ENCODE data around the gene ZDHHC13. TPM values are rescaled to one million over a fixed set of nuclear protein-coding genes. Genes with fewer than 3 reads are reported as not detected.

Gene ZDHHC13
- total and polyA plus RNA-seq, 2 donors (not counting 1 experiment from before 2014, with no cell fraction given): 8.8 to 21.7 TPM

- Histone ChIP-seq H3K9me3 (ENCODE audit: control extremely low read depth in 1 of 3, control insufficient read depth in 2 of 3, insufficient read depth in 1 of 3, low read length in 2 of 3) (no peaks in the 10 kb centered on the region), H3K36me3 (replicated peaks in 1 of 2; ENCODE audit: control extremely low read depth in 1 of 2, control insufficient read depth in 1 of 2, extremely low read depth in 1 of 2, insufficient read depth in 2 of 2, low read length in 1 of 2) (peaks cover 0 to 20% of the 10 kb centered on the region in 2 experiments), H4K20me1 (ENCODE audit: control insufficient read depth, insufficient read depth, low read length, poor library complexity, severe bottlenecking) (no peaks in the 10 kb centered on the region), H3K4me2 (replicated peaks; ENCODE audit: low read depth, low read length, poor library complexity, severe bottlenecking) (no peak overlapping the region), H3K9ac (ENCODE audit: low read length) (no peak overlapping the region), H3K4me3 (ENCODE audit: control extremely low read depth in 1 of 5, extremely low read depth in 1 of 5, insufficient read depth in 1 of 5, low read depth in 2 of 5, low read length in 4 of 5) (no peak overlapping the region), H3K79me2 (ENCODE audit: control insufficient read depth, insufficient read depth, low read length) (no peaks in the 10 kb centered on the region), H2AFZ (ENCODE audit: insufficient read depth, low read depth, low read length, poor library complexity, severe bottlenecking) (no peak overlapping the region), H3K27me3 (replicated peaks in 1 of 4; ENCODE audit: control extremely low read depth in 1 of 4, control insufficient read depth in 3 of 4, insufficient read depth in 4 of 4, low read length in 3 of 4) (no peaks in the 10 kb centered on the region), H3K27ac (ENCODE audit: low read length in 2 of 2) (no peak overlapping the region), H3K4me1 (ENCODE audit: control insufficient read depth in 2 of 2, insufficient read depth in 2 of 2, low read length in 2 of 2) (no peaks in the 10 kb centered on the region)
- POLR2A ChIA-PET: no interaction called here
- Mint-ChIP-seq H3K27ac (no peak overlapping the region), H3K4me1 (no peaks in the 10 kb centered on the region), H3K9me3 (ENCODE audit: insufficient read depth) (no peaks in the 10 kb centered on the region), H3K4me3 (no peak overlapping the region), H3K27me3 (no peaks in the 10 kb centered on the region)
- CTCF ChIA-PET: no interaction called here
- intact Hi-C loops (cut with micrococcal nuclease): no loop called here
- DNase-seq (no peak), ATAC-seq (ENCODE audit: low read depth) (no peak)
- WGBS (ENCODE audit: insufficient coverage): 67% methylated on average over 3 of the region's 3 CpGs
- no peak for TF ChIP-seq EZH2 (IDR thresholded peaks at IDR 0.05; ENCODE audit: borderline replicate concordance, insufficient read depth, low read depth, low read length, poor library complexity, severe bottlenecking)
- TF ChIP-seq, protein P1, sequence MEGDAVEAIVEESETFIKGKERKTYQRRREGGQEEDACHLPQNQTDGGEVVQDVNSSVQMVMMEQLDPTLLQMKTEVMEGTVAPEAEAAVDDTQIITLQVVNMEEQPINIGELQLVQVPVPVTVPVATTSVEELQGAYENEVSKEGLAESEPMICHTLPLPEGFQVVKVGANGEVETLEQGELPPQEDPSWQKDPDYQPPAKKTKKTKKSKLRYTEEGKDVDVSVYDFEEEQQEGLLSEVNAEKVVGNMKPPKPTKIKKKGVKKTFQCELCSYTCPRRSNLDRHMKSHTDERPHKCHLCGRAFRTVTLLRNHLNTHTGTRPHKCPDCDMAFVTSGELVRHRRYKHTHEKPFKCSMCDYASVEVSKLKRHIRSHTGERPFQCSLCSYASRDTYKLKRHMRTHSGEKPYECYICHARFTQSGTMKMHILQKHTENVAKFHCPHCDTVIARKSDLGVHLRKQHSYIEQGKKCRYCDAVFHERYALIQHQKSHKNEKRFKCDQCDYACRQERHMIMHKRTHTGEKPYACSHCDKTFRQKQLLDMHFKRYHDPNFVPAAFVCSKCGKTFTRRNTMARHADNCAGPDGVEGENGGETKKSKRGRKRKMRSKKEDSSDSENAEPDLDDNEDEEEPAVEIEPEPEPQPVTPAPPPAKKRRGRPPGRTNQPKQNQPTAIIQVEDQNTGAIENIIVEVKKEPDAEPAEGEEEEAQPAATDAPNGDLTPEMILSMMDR (IDR thresholded peaks at IDR 0.05): no peak
Measured at GRCh38 chr11:19145319-19145718, 28.4 kb downstream of the ZDHHC13 start.

DNA sequence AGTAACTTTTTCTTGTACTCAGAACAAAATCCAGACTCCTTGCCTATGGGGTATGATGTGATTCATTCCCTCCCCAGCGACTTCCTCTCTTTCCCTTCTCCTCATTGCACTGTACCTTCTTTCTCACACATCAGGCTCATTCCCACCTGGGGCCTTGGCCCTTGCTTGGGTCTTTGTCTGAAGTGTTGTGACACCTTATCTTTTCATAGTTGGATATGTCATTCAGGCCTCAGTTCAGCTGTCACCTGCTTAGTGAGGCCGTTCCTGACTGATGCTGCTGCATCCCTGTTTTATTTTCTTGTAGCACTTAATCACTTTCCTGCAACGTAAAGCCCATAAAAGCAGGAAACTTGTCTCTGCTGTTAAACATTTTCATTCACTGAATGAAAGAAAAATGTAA is 39.9 kb downstream of the ZDHHC13 start:
- no peaks in the 10 kb centered on the region for H3K27me3 ChIP-seq (replicated peaks in 1 of 4; ENCODE audit: control extremely low read depth in 1 of 4, control insufficient read depth in 3 of 4, insufficient read depth in 4 of 4, low read length in 3 of 4)
- H3K27ac ChIP-seq (ENCODE audit: low read length in 2 of 2): no peak overlapping the region
- TF ChIP-seq, protein P1 (IDR thresholded peaks at IDR 0.05): no peak
- TF ChIP-seq EZH2 (IDR thresholded peaks at IDR 0.05; ENCODE audit: borderline replicate concordance, insufficient read depth, low read depth, low read length, poor library complexity, severe bottlenecking): no peak
- ChIA-PET POLR2A (no interaction called here), CTCF (no interaction called here)
- ATAC-seq (ENCODE audit: low read depth) (no peak), DNase-seq (no peak)
- H3K36me3 ChIP-seq (replicated peaks in 1 of 2; ENCODE audit: control extremely low read depth in 1 of 2, control insufficient read depth in 1 of 2, extremely low read depth in 1 of 2, insufficient read depth in 2 of 2, low read length in 1 of 2): peaks cover 8 to 34% of the 10 kb centered on the region in 2 experiments
- no peaks in the 10 kb centered on the region for H3K4me1 Mint-ChIP-seq
- H3K4me3 ChIP-seq (ENCODE audit: control extremely low read depth in 1 of 5, extremely low read depth in 1 of 5, insufficient read depth in 1 of 5, low read depth in 2 of 5, low read length in 4 of 5): no peak overlapping the region
- no peak overlapping the region for H2AFZ ChIP-seq (ENCODE audit: insufficient read depth, low read depth, low read length, poor library complexity, severe bottlenecking)
- no peak overlapping the region for H3K27ac Mint-ChIP-seq
- no peak overlapping the region for H3K4me3 Mint-ChIP-seq
- no peaks in the 10 kb centered on the region for H4K20me1 ChIP-seq (ENCODE audit: control insufficient read depth, insufficient read depth, low read length, poor library complexity, severe bottlenecking)
- H3K27me3 Mint-ChIP-seq: no peaks in the 10 kb centered on the region
- no CpG with 5 or more reads among the region's 3 CpGs for WGBS (ENCODE audit: insufficient coverage)
- no peaks in the 10 kb centered on the region for H3K9me3 Mint-ChIP-seq (ENCODE audit: insufficient read depth)
- H3K4me2 ChIP-seq (replicated peaks; ENCODE audit: low read depth, low read length, poor library complexity, severe bottlenecking): no peak overlapping the region
- H3K9me3 ChIP-seq (ENCODE audit: control extremely low read depth in 1 of 3, control insufficient read depth in 2 of 3, insufficient read depth in 1 of 3, low read length in 2 of 3): no peaks in the 10 kb centered on the region
- no peaks in the 10 kb centered on the region for H3K79me2 ChIP-seq (ENCODE audit: control insufficient read depth, insufficient read depth, low read length)
- no peak overlapping the region for H3K9ac ChIP-seq (ENCODE audit: low read length)
- intact Hi-C loops (cut with micrococcal nuclease): no loop called here
- H3K4me1 ChIP-seq (ENCODE audit: control insufficient read depth in 2 of 2, insufficient read depth in 2 of 2, low read length in 2 of 2): no peaks in the 10 kb centered on the region
